ENCODE data around the gene THAP11.

- TF ChIP-seq CTCF (conservative IDR thresholded peaks at IDR 0.05; ENCODE audit: low read depth, low read length) (no peak), EZH2phosphoT487 (IDR thresholded peaks at IDR 0.05; ENCODE audit: borderline replicate concordance, low read length) (no peak)
Observed at GRCh38 chr16:67877064-67877463, 34.9 kb downstream of the THAP11 start.

All from PC-3 (cell line).